Fibroblast of lung (primary cell): ENCODE measurements around the gene PSMC3IP. TPM values are rescaled to one million over a fixed set of nuclear protein-coding genes. Genes with fewer than 3 reads are reported as not detected.

ENCODE experiments used
- DNase-seq, 2 donors: peaks; one replicate each; pipeline versions ENCODE4 v3.0.0 to v3.0.0-alpha.2; 2010; ENCODE audit warnings: low read depth in 2 of 2
- H2AFZ ChIP-seq: 2 replicates; pipeline ENCODE4 v1.5.1; 2012; ENCODE audit warnings: low read length, control low read depth, inconsistent platforms
- H3K27ac ChIP-seq: 2 replicates; pipeline ENCODE4 v1.5.1; 2011; ENCODE audit warnings: low read length, control low read depth; ENCODE audit not compliant: insufficient read depth
- H3K27me3 ChIP-seq: 2 replicates; pipeline ENCODE4 v1.5.1; 2011; ENCODE audit warnings: mild to moderate bottlenecking, low read length; ENCODE audit not compliant: control insufficient read depth, insufficient read depth
- H3K36me3 ChIP-seq: 2 replicates; pipeline ENCODE4 v1.5.1; 2011; ENCODE audit warnings: low read length; ENCODE audit not compliant: control insufficient read depth, insufficient read depth
- H3K4me1 ChIP-seq: 2 replicates; pipeline ENCODE4 v1.5.1; 2011; ENCODE audit warnings: low read length; ENCODE audit not compliant: control insufficient read depth, insufficient read depth; ENCODE audit errors: extremely low read depth
- H3K4me2 ChIP-seq: 2 replicates; pipeline ENCODE4 v1.5.1; 2011; ENCODE audit warnings: low read length, control low read depth; ENCODE audit not compliant: insufficient read depth; ENCODE audit errors: extremely low read depth
- H3K4me3 ChIP-seq, 4 experiments: fragments of 200-600 bp in 1 of 4; sonication (generic) in 1 of 4; replicated peaks in 1 of 4; 2 replicates each; pipeline ENCODE4 v1.5.1; 2011 to 2016; ENCODE audit warnings: low read length in 4 of 4, low read depth in 3 of 4, mild to moderate bottlenecking in 3 of 4, control low read depth in 2 of 4, inconsistent platforms in 1 of 4, mixed read lengths in 1 of 4; ENCODE audit not compliant: insufficient read depth in 1 of 4; ENCODE audit errors: control extremely low read depth in 1 of 4
- H3K79me2 ChIP-seq: 2 replicates; pipeline ENCODE4 v1.5.1; 2012; ENCODE audit warnings: mild to moderate bottlenecking, low read length, inconsistent platforms; ENCODE audit not compliant: control insufficient read depth, insufficient read depth
- H3K9ac ChIP-seq: 2 replicates; pipeline ENCODE4 v1.5.1; 2011; ENCODE audit warnings: mild to moderate bottlenecking, low read length, control low read depth; ENCODE audit not compliant: insufficient read depth
- H3K9me3 ChIP-seq: 2 replicates; pipeline ENCODE4 v1.5.1; 2012; ENCODE audit warnings: low read depth, low read length; ENCODE audit not compliant: control insufficient read depth, insufficient read depth
- H4K20me1 ChIP-seq: 2 replicates; pipeline ENCODE4 v1.5.1; 2011; ENCODE audit warnings: low read length; ENCODE audit not compliant: control insufficient read depth, insufficient read depth; ENCODE audit errors: extremely low read depth
- CTCF ChIP-seq, 2 donors: IDR thresholded peaks in 1 of 2; conservative IDR thresholded peaks in 1 of 2; 1 replicate in 1 of 2; 2 replicates in 1 of 2; pipeline ENCODE4 v1.5.1; 2011 to 2012; ENCODE audit warnings: low read length in 2 of 2, control low read depth in 1 of 2, inconsistent platforms in 1 of 2, low read depth in 1 of 2, mild to moderate bottlenecking in 1 of 2
- EZH2 ChIP-seq: IDR thresholded peaks from 2 replicates; pipeline ENCODE4 v1.5.1; 2012; ENCODE audit warnings: low read length, control low read depth, mild to moderate bottlenecking; ENCODE audit errors: missing control alignments
- polyA plus RNA-seq, 2 donors: library from polyadenylated mRNA; depleted of rRNA in 1 of 2; stranded (reverse) in 1 of 2; unstranded in 1 of 2; fragments of >200 nt; gene quantifications; 2 replicates each; pipeline ENCODE4 v1.2.1, GENCODE V29; 2011 to 2012; ENCODE audit warnings: missing spikeins in 1 of 2
- total RNA-seq: library from RNA; depleted of rRNA; stranded (reverse); fragments of >200 nt; gene quantifications from 2 replicates; pipeline ENCODE4 v1.2.1, GENCODE V29; 2014

The PSMC3IP gene
- total and polyA plus RNA-seq, 2 donors (not counting 1 experiment from before 2014, with no cell fraction given): 4.6 to 8.0 TPM

DNA sequence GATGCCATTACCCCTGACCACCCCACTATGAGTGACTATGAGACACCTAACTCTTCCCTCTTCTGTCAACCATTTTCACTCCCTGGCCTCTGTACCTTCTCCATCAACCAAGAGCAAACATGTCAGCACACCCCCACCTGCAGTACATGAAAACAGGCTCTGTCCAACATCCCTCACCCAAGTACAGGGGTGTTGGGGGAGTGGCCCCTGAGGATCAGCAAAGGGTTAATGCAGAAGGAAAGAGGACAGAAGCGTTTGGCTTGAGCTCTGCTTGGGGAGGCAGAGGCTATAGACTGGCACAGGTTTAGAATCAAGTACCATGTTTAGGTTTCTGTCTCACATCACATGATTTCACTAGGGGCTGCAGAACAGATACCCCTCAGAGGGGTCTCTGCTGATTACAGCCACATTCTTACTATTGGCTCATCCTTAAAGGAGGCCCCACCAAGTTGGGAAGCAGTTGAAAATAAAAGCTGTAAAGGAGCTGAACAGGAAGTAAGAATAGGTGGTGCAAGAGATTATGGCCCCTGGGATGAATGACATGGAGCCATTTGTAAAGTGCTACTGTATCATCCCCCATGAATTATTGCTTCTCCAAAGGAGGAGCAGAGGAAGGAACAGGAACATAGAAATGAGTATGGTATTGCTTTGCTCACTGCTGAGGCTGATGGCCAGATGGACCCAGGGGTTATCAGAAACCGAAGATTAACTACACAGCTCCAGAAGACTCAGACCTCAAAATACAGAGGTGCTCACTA lies 2.4 kb upstream of the PSMC3IP start:
- no peak for TF ChIP-seq CTCF (conservative IDR thresholded peaks at IDR 0.05 in 1 of 2, IDR thresholded peaks at IDR 0.05 in 1 of 2; ENCODE audit: low read depth in 1 of 2, low read length in 2 of 2)
- no peak for TF ChIP-seq EZH2
- Histone ChIP-seq H3K4me2 (no peak overlapping the region), H4K20me1 (no peaks in the 10 kb centered on the region), H2AFZ (no peak overlapping the region), H3K79me2 (peaks cover 27% of the 10 kb centered on the region), H3K36me3 (peaks cover 15% of the 10 kb centered on the region), H3K27ac (no peak overlapping the region), H3K4me1 (peaks cover 6% of the 10 kb centered on the region), H3K27me3 (no peaks in the 10 kb centered on the region), H3K9me3 (no peaks in the 10 kb centered on the region), H3K4me3 (no peak overlapping the region), H3K9ac (no peak overlapping the region)
- DNase-seq: no peak

DNA sequence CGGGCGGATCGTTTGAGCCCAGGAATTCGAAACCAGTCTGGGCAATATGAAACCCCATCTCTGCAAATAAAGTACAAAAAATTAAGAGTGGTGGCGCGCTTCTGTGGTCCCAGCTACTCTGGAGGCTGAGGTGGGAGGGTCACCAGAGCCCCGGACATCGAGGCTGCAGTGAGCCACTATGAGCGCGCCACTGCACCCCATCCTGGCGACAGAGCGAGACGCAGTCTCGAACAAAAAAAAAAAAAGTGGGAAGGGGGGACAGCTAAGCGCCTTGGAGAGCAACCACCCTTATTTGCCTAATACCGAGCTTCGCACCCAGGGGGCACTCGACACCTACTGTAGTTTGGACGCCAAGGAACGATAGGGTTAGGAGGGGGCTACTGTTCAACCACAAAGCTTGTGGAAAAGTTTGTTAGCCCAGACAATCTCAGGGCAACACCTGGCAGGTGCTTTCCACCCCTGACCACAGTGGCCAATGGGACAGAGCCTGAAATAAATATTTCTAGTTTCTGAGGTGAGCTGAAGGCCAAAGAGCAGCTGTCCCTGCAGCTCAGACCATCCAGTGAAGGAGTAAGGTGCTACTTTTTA lies 847 bp upstream of the PSMC3IP start:
- Histone ChIP-seq H3K4me2 (peak overlapping the region; percentile 95), H3K9ac (peak overlapping the region; percentile 78), H3K36me3 (peaks cover 13% of the 10 kb centered on the region), H3K4me1 (peaks cover 6% of the 10 kb centered on the region), H3K4me3 (peak overlapping the region; percentile 81 to 93 (median 86)), H3K27ac (peak overlapping the region; percentile 91), H3K9me3 (no peaks in the 10 kb centered on the region), H2AFZ (peak overlapping the region; percentile 87), H3K79me2 (peaks cover 28% of the 10 kb centered on the region), H3K27me3 (no peaks in the 10 kb centered on the region), H4K20me1 (no peaks in the 10 kb centered on the region)
- peak; percentile 59 to 76 for DNase-seq
- TF ChIP-seq CTCF (conservative IDR thresholded peaks at IDR 0.05 in 1 of 2, IDR thresholded peaks at IDR 0.05 in 1 of 2; ENCODE audit: low read depth in 1 of 2, low read length in 2 of 2): peak; percentile 77 to 80
- TF ChIP-seq EZH2: no peak

- H3K4me2 ChIP-seq: peak overlapping the region; percentile 77
- peak overlapping the region; percentile 70 for H3K9ac ChIP-seq
- H3K27ac ChIP-seq: peak overlapping the region; percentile 77
- H3K36me3 ChIP-seq: peaks cover 17% of the 10 kb centered on the region
- DNase-seq: no peak
- H2AFZ ChIP-seq: no peak overlapping the region
- H3K27me3 ChIP-seq: no peaks in the 10 kb centered on the region
- no peak for TF ChIP-seq EZH2
- TF ChIP-seq CTCF (conservative IDR thresholded peaks at IDR 0.05 in 1 of 2, IDR thresholded peaks at IDR 0.05 in 1 of 2; ENCODE audit: low read depth in 1 of 2, low read length in 2 of 2): no peak
- peaks cover 6% of the 10 kb centered on the region for H3K4me1 ChIP-seq
- peaks cover 28% of the 10 kb centered on the region for H3K79me2 ChIP-seq
- H4K20me1 ChIP-seq: no peaks in the 10 kb centered on the region
- H3K4me3 ChIP-seq: peak overlapping the region; percentile 75 to 93 (median 82)
- H3K9me3 ChIP-seq: no peaks in the 10 kb centered on the region
These were observed 393 bp downstream of the PSMC3IP start for GRCh38 chr17:42577140-42577531.
